Upper lobe of left lung (tissue), 4 donors: ENCODE measurements around the gene SOX5.

Source experiments
- POLR2A ChIP-seq, 4 donors: fragments of 450-650 bp; IDR thresholded peaks; one replicate each; pipeline ENCODE4 v1.5.1; 2016 to 2017; ENCODE audit warnings: antibody characterized with exemption in 4 of 4, mild to moderate bottlenecking in 2 of 4
- POLR2AphosphoS5 ChIP-seq, 2 donors: sonication (generic); formaldehyde crosslinking; IDR thresholded peaks; one replicate each; pipeline ENCODE4 v1.5.1; 2017; ENCODE audit warnings: antibody characterized with exemption in 2 of 2
- TF ChIP-seq, protein P1 (sequence below), 6 experiments: fragments of 450-650 bp in 4 of 6; fragments of 200-600 bp in 2 of 6; sonication (generic) in 2 of 6; IDR thresholded peaks; one replicate each; pipeline ENCODE4 v1.5.1; 2016 to 2019; ENCODE audit warnings: antibody characterized with exemption in 6 of 6

DNA sequence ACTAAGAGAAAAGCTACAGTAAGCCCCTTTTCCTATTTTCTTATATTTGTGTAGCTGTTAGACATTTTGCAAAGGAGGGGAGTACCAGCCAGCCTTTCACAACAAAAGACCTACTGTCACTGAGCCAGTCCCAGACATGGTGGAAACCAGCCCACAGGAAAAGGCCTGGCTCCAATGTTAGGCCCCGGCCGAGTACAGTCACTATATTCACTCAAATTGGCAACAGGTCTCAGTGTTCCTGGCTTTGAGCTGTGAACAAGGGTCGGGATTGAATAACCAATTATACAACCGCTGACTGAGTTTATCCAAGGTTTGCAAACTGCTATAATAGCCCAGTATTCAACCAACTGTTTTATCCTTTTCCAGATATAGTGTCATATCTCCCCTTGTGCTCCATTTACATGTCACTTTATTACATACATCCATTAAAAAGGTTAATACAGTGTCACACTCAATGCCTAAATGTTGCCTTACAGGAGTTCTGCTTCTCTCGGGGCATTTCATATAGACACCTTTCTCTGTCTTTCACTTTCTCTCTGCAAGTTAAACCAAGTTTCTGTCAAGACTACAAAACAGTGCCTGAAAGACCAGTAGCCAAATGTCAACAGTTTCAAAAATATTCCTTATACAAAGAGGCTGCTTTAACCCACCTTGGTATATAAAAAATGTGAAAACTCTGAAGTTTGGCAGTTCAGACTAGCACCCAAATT is 178.1 kb downstream of the SOX5 start:
- TF ChIP-seq, protein P1, sequence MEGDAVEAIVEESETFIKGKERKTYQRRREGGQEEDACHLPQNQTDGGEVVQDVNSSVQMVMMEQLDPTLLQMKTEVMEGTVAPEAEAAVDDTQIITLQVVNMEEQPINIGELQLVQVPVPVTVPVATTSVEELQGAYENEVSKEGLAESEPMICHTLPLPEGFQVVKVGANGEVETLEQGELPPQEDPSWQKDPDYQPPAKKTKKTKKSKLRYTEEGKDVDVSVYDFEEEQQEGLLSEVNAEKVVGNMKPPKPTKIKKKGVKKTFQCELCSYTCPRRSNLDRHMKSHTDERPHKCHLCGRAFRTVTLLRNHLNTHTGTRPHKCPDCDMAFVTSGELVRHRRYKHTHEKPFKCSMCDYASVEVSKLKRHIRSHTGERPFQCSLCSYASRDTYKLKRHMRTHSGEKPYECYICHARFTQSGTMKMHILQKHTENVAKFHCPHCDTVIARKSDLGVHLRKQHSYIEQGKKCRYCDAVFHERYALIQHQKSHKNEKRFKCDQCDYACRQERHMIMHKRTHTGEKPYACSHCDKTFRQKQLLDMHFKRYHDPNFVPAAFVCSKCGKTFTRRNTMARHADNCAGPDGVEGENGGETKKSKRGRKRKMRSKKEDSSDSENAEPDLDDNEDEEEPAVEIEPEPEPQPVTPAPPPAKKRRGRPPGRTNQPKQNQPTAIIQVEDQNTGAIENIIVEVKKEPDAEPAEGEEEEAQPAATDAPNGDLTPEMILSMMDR (IDR thresholded peaks at IDR 0.05) = no peak
- no peak for TF ChIP-seq POLR2A (IDR thresholded peaks at IDR 0.05)
- no peak for TF ChIP-seq POLR2AphosphoS5 (IDR thresholded peaks at IDR 0.05)
